Measurements from ENCODE around the gene ZNF367. TPM values are rescaled to one million over a fixed set of nuclear protein-coding genes. Genes with fewer than 3 reads are reported as not detected.

Gene ZNF367
- polyA plus RNA-seq, 1 donor (not counting 4 experiments of a cell fraction or from before 2014, with no cell fraction given) = 2.2 TPM

GRCh38 chr9:96399325-96399633 lies 18.9 kb downstream of the ZNF367 start:
- Histone ChIP-seq H3K36me3 (ENCODE audit: control insufficient read depth in 2 of 2, extremely low read depth in 1 of 2, insufficient read depth in 2 of 2, low read length in 2 of 2) (no peaks in the 10 kb centered on the region), H3K79me2 (ENCODE audit: control insufficient read depth, insufficient read depth, low read length) (peaks cover 11% of the 10 kb centered on the region), H3K4me3 (ENCODE audit: control insufficient read depth in 2 of 3, extremely low read depth in 1 of 3, insufficient read depth in 2 of 3, low read depth in 1 of 3, low read length in 3 of 3) (no peak overlapping the region), H3K4me2 (ENCODE audit: control insufficient read depth, extremely low read depth, insufficient read depth, low read depth, low read length) (no peak overlapping the region), H3K4me1 (ENCODE audit: control insufficient read depth, extremely low read depth, insufficient read depth, low read length) (no peaks in the 10 kb centered on the region), H3K9me3 (ENCODE audit: control insufficient read depth, low read depth, low read length) (peaks cover 1% of the 10 kb centered on the region), H3K27me3 (ENCODE audit: control insufficient read depth, extremely low read depth, insufficient read depth, low read length) (no peaks in the 10 kb centered on the region), H3K9ac (ENCODE audit: control insufficient read depth, extremely low read depth, insufficient read depth, low read length) (no peak overlapping the region), H3K9me1 (ENCODE audit: control insufficient read depth, extremely low read depth, insufficient read depth, low read length) (no peaks in the 10 kb centered on the region), H4K20me1 (ENCODE audit: control insufficient read depth, extremely low read depth, insufficient read depth, low read length) (no peaks in the 10 kb centered on the region), H3K27ac (ENCODE audit: control insufficient read depth, insufficient read depth, low read length) (no peak overlapping the region), H2AFZ (ENCODE audit: control insufficient read depth, low read length) (no peak overlapping the region)
- FAIRE-seq (no peak), DNase-seq (ENCODE audit: low read depth, low spot score) (no peak)
- dilution Hi-C loops (cut with MboI; ENCODE audit: extremely low pct_ligation_motif_present, low sequenced_read_pairs) = no loop called here
- no peak for TF ChIP-seq EZH2 (IDR thresholded peaks at IDR 0.05; ENCODE audit: low read length)
- TF ChIP-seq, protein P1, sequence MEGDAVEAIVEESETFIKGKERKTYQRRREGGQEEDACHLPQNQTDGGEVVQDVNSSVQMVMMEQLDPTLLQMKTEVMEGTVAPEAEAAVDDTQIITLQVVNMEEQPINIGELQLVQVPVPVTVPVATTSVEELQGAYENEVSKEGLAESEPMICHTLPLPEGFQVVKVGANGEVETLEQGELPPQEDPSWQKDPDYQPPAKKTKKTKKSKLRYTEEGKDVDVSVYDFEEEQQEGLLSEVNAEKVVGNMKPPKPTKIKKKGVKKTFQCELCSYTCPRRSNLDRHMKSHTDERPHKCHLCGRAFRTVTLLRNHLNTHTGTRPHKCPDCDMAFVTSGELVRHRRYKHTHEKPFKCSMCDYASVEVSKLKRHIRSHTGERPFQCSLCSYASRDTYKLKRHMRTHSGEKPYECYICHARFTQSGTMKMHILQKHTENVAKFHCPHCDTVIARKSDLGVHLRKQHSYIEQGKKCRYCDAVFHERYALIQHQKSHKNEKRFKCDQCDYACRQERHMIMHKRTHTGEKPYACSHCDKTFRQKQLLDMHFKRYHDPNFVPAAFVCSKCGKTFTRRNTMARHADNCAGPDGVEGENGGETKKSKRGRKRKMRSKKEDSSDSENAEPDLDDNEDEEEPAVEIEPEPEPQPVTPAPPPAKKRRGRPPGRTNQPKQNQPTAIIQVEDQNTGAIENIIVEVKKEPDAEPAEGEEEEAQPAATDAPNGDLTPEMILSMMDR (optimal IDR thresholded peaks at IDR 0.05 in 1 of 3, IDR thresholded peaks at IDR 0.05 in 1 of 3, conservative IDR thresholded peaks at IDR 0.05 in 1 of 3; ENCODE audit: extremely low read depth in 1 of 3, insufficient read depth in 2 of 3, low read length in 3 of 3) = no peak

DNA sequence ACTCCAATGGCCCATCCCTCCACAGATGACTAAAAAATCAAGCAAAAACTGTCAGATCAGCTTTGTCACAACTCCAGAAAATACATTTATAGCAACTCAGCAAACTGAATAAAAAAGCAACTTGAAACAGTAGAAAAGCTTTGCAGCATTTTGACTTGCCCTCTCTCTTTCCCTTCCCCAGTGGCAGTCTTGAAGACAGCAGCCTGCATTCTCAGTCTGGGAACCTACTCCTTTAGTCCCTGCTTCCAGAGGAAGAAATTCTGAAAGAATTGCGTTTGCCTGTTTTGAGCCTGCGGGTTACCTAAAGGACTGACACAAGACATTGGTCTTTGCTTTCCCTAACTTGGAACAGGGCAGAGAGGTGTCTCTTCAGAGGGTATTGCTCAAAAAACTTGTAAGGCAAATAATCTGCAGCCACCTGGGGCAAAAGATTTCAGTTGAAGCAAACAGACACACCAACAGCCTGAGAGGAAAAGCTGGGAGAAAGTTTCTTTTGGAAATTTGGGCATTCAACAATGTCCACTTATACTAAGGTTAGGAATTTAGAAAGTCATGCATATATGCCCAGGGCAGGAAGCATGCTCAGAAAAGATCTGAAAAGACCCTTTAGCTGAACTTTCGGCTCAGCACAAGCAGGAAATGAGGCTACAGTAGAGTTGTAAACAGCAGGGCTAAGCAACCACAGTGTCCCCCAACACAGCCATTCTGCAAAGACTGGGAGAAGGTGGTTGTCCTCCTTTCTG lies 19.4 kb downstream of the ZNF367 start:
- Histone ChIP-seq H3K27ac (ENCODE audit: control insufficient read depth, insufficient read depth, low read length) (no peak overlapping the region), H3K4me1 (ENCODE audit: control insufficient read depth, extremely low read depth, insufficient read depth, low read length) (no peaks in the 10 kb centered on the region), H2AFZ (ENCODE audit: control insufficient read depth, low read length) (no peak overlapping the region), H3K36me3 (ENCODE audit: control insufficient read depth in 2 of 2, extremely low read depth in 1 of 2, insufficient read depth in 2 of 2, low read length in 2 of 2) (no peaks in the 10 kb centered on the region), H3K79me2 (ENCODE audit: control insufficient read depth, insufficient read depth, low read length) (peaks cover 9% of the 10 kb centered on the region), H3K27me3 (ENCODE audit: control insufficient read depth, extremely low read depth, insufficient read depth, low read length) (no peaks in the 10 kb centered on the region), H3K9me1 (ENCODE audit: control insufficient read depth, extremely low read depth, insufficient read depth, low read length) (no peaks in the 10 kb centered on the region), H3K9ac (ENCODE audit: control insufficient read depth, extremely low read depth, insufficient read depth, low read length) (no peak overlapping the region), H3K4me2 (ENCODE audit: control insufficient read depth, extremely low read depth, insufficient read depth, low read depth, low read length) (no peak overlapping the region), H3K4me3 (ENCODE audit: control insufficient read depth in 2 of 3, extremely low read depth in 1 of 3, insufficient read depth in 2 of 3, low read depth in 1 of 3, low read length in 3 of 3) (no peak overlapping the region), H3K9me3 (ENCODE audit: control insufficient read depth, low read depth, low read length) (peaks cover 1% of the 10 kb centered on the region), H4K20me1 (ENCODE audit: control insufficient read depth, extremely low read depth, insufficient read depth, low read length) (no peaks in the 10 kb centered on the region)
- DNase-seq (ENCODE audit: low read depth, low spot score) (no peak), FAIRE-seq (no peak)
- dilution Hi-C loops (cut with MboI; ENCODE audit: extremely low pct_ligation_motif_present, low sequenced_read_pairs) = no loop called here
- TF ChIP-seq, protein P1 (optimal IDR thresholded peaks at IDR 0.05 in 1 of 3, IDR thresholded peaks at IDR 0.05 in 1 of 3, conservative IDR thresholded peaks at IDR 0.05 in 1 of 3; ENCODE audit: extremely low read depth in 1 of 3, insufficient read depth in 2 of 3, low read length in 3 of 3) = no peak
- no peak for TF ChIP-seq EZH2 (IDR thresholded peaks at IDR 0.05; ENCODE audit: low read length)

Measured in keratinocyte (primary cell).